GM23338 (cell line): ENCODE measurements around the gene SASH3. TPM values are rescaled to one million over a fixed set of nuclear protein-coding genes. Genes with fewer than 3 reads are reported as not detected.

ENCODE experiments used
- ATAC-seq: fragments of 200-7000 bp; cut with Tn5 transposase; 3 replicates; pipeline ENCODE4 v1.9.1; 2020
- DNase-seq: peaks from one replicate; pipeline ENCODE4 v3.0.0-alpha.2; 2015; ENCODE audit warnings: low spot score
- H2AFZ ChIP-seq: fragments of 200-600 bp; sonication (generic); 2 replicates; pipeline ENCODE4 v1.8.0; 2016; ENCODE audit warnings: antibody characterized with exemption, mild to moderate bottlenecking, moderate library complexity
- H3F3A ChIP-seq: fragments of 200-600 bp; sonication (generic); replicated peaks from 2 replicates; pipeline ENCODE4 v1.8.0; 2017; ENCODE audit warnings: antibody characterized with exemption, mixed run types, low read depth
- H3K27ac ChIP-seq: fragments of 200-600 bp; sonication (generic); 2 replicates; pipeline ENCODE4 v1.6.1; 2016; ENCODE audit warnings: low read depth
- H3K27me3 ChIP-seq: fragments of 200-600 bp; sonication (generic); 2 replicates; pipeline ENCODE4 v1.8.0; 2016; ENCODE audit warnings: mild to moderate bottlenecking, mixed run types, moderate library complexity; ENCODE audit not compliant: insufficient read depth
- H3K36me3 ChIP-seq: fragments of 200-600 bp; sonication (generic); 2 replicates; pipeline ENCODE4 v1.8.0; 2016; ENCODE audit warnings: mild to moderate bottlenecking; ENCODE audit not compliant: insufficient read depth
- H3K4me1 ChIP-seq: fragments of 200-600 bp; sonication (generic); 2 replicates; pipeline ENCODE4 v1.8.0; 2016; ENCODE audit warnings: mild to moderate bottlenecking, moderate library complexity; ENCODE audit not compliant: insufficient read depth
- H3K4me2 ChIP-seq: fragments of 200-600 bp; sonication (generic); 2 replicates; pipeline ENCODE4 v1.7.1; 2017; ENCODE audit warnings: mixed run types
- H3K4me3 ChIP-seq: fragments of 200-600 bp; sonication (generic); 2 replicates; pipeline ENCODE4 v1.6.1; 2016; ENCODE audit warnings: mixed run types
- H3K79me2 ChIP-seq: fragments of 200-600 bp; sonication (generic); replicated peaks from 2 replicates; pipeline ENCODE4 v1.8.0; 2017; ENCODE audit warnings: mild to moderate bottlenecking; ENCODE audit not compliant: insufficient read depth
- H3K9me2 ChIP-seq: fragments of 200-600 bp; sonication (generic); 2 replicates; pipeline ENCODE4 v1.8.0; 2017; ENCODE audit not compliant: insufficient read depth
- H4K20me1 ChIP-seq: fragments of 200-600 bp; sonication (generic); replicated peaks from 2 replicates; pipeline ENCODE4 v1.8.0; 2017; ENCODE audit warnings: mild to moderate bottlenecking; ENCODE audit not compliant: insufficient read depth
- H3K27ac Mint-ChIP-seq: 2 replicates; pipeline ENCODE4 v1.8.0; 2020; ENCODE audit warnings: inconsistent platforms, mild to moderate bottlenecking, moderate library complexity, mixed read lengths
- H3K27me3 Mint-ChIP-seq: 3 replicates; pipeline ENCODE4 v1.8.0; 2022; ENCODE audit warnings: low read depth, mild to moderate bottlenecking, moderate library complexity, mixed read lengths, inconsistent platforms; ENCODE audit not compliant: insufficient read depth, poor library complexity
- H3K36me3 Mint-ChIP-seq: 3 replicates; pipeline ENCODE4 v1.8.0; 2021; ENCODE audit warnings: low read depth, mild to moderate bottlenecking, inconsistent platforms, moderate library complexity, mixed read lengths
- H3K4me1 Mint-ChIP-seq: 3 replicates; pipeline ENCODE4 v1.8.0; 2020; ENCODE audit warnings: mild to moderate bottlenecking, inconsistent platforms, mixed read lengths
- H3K4me3 Mint-ChIP-seq: 3 replicates; pipeline ENCODE4 v1.8.0; 2021; ENCODE audit warnings: moderate library complexity, mild to moderate bottlenecking, inconsistent platforms, mixed read lengths
- H3K9me3 Mint-ChIP-seq: 3 replicates; pipeline ENCODE4 v1.8.0; 2020; ENCODE audit warnings: moderate library complexity, mild to moderate bottlenecking, inconsistent platforms, mixed read lengths
- EZH2 ChIP-seq: fragments of 200-600 bp; sonication (generic); IDR thresholded peaks from one replicate; pipeline ENCODE4 v1.8.0; 2017; ENCODE audit warnings: antibody characterized with exemption, mild to moderate bottlenecking, low read depth; ENCODE audit not compliant: unreplicated experiment
- EZH2phosphoT487 ChIP-seq: fragments of 200-600 bp; sonication (generic); IDR thresholded peaks from one replicate; pipeline ENCODE4 v1.8.1; 2018; ENCODE audit warnings: antibody characterized with exemption; ENCODE audit not compliant: unreplicated experiment
- POLR2AphosphoS5 ChIP-seq: IDR thresholded peaks from 2 replicates; pipeline ENCODE4 v1.6.1; 2016; ENCODE audit warnings: antibody characterized with exemption, low read depth
- ZNF331 ChIP-seq: fragments of 250-450 bp; sonication (Bioruptor Pico); IDR thresholded peaks from 2 replicates; pipeline ENCODE4 v1.5.0; 2020; ENCODE audit warnings: low read depth, mild to moderate bottlenecking, moderate library complexity
- polyA plus RNA-seq: library from polyadenylated mRNA; unstranded; fragments of >200 nt; fragmentation: Nextera tagmentation; extraction: Ambion mirVana; gene quantifications from 2 replicates; pipeline ENCODE4 v1.2.1, GENCODE V29; 2016
- total RNA-seq: library from RNA; depleted of rRNA; stranded (reverse); fragments of >200 nt; shearing (Covaris generic); gene quantifications from 2 replicates; pipeline ENCODE4 v1.2.3, GENCODE V29; 2014
- TF ChIP-seq, protein P1 (sequence below), 2 experiments: fragments of 200-600 bp in 1 of 2; sonication (generic) in 1 of 2; conservative IDR thresholded peaks; 2 replicates each; pipeline versions ENCODE4 v1.5.1 to v1.6.1; 2016 to 2017; ENCODE audit warnings: antibody characterized with exemption in 2 of 2, low read depth in 2 of 2, mild to moderate bottlenecking in 2 of 2, moderate library complexity in 1 of 2
- TF ChIP-seq, protein P2 (sequence below): fragments of 250-450 bp; sonication (Bioruptor Pico); IDR thresholded peaks from 2 replicates; pipeline ENCODE4 v1.5.0; 2020; ENCODE audit warnings: mild to moderate bottlenecking, moderate library complexity
- TF ChIP-seq, protein P3 (sequence below): IDR thresholded peaks from 2 replicates; pipeline ENCODE4 v1.6.1; 2016; ENCODE audit warnings: antibody characterized with exemption

Gene SASH3
- total and polyA plus RNA-seq, 2 experiments from 2014 or later, result 0.18 TPM; not detected in 1

DNA sequence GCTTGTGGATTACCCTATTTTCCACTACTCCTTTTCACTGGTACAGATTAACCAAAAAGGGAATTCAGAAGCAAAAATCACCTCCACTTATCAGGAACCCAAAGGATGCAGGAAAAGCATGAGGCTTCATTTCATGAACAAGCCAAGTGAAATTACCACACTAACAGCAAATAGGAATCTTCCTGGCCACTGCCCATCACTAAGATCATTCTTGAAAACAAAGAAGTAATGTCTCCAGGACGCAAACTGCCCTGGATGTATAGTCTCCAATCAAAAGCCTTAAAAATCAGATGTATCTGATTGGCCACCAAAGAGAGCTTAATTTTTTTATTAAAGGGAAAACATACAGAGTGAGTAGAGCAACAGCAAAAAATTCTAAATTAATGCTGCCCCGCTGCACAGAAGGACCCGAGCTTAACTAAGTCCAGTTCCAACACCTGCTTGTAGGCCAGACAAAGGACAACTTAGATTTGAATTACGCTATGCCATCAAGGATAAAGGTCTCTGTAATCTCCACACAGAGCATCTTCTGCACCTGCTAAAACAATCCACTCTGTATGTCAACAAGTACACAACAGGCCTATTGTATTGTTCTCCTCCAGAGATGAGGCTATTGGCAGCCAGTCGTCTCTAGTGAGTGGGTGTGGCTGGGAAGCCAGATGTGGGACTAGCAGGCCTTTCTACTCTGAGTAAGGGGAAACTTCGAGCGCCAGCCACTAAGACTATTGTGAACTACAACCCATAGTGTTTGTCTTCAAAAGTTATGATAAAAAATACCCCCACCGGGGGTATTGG lies 51.5 kb downstream of the SASH3 start:
- peaks cover 19% of the 10 kb centered on the region for H3K36me3 Mint-ChIP-seq

More for the DNA sequence above, 51.5 kb downstream of the SASH3 start:
- Histone ChIP-seq H2AFZ (no peak overlapping the region), H3F3A (no peaks in the 10 kb centered on the region), H3K4me3 (no peak overlapping the region), H4K20me1 (no peaks in the 10 kb centered on the region; the same call in 1 of the 2 replicates), H3K36me3 (no peaks in the 10 kb centered on the region), H3K27me3 (no peaks in the 10 kb centered on the region), H3K4me1 (no peaks in the 10 kb centered on the region), H3K27ac (no peak overlapping the region), H3K79me2 (peaks cover 5% of the 10 kb centered on the region; the same call in 1 of the 2 replicates), H3K9me2 (no peaks in the 10 kb centered on the region), H3K4me2 (no peak overlapping the region)
- ATAC-seq (no peak), DNase-seq (no peak)
- TF ChIP-seq POLR2AphosphoS5 (no peak), EZH2phosphoT487 (no peak), EZH2 (no peak), ZNF331 (CRISPR knock-in tag) (no peak)
- TF ChIP-seq, protein P1, sequence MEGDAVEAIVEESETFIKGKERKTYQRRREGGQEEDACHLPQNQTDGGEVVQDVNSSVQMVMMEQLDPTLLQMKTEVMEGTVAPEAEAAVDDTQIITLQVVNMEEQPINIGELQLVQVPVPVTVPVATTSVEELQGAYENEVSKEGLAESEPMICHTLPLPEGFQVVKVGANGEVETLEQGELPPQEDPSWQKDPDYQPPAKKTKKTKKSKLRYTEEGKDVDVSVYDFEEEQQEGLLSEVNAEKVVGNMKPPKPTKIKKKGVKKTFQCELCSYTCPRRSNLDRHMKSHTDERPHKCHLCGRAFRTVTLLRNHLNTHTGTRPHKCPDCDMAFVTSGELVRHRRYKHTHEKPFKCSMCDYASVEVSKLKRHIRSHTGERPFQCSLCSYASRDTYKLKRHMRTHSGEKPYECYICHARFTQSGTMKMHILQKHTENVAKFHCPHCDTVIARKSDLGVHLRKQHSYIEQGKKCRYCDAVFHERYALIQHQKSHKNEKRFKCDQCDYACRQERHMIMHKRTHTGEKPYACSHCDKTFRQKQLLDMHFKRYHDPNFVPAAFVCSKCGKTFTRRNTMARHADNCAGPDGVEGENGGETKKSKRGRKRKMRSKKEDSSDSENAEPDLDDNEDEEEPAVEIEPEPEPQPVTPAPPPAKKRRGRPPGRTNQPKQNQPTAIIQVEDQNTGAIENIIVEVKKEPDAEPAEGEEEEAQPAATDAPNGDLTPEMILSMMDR (conservative IDR thresholded peaks at IDR 0.05; ENCODE audit: low read depth in 2 of 2), result no peak
- TF ChIP-seq, protein P2, sequence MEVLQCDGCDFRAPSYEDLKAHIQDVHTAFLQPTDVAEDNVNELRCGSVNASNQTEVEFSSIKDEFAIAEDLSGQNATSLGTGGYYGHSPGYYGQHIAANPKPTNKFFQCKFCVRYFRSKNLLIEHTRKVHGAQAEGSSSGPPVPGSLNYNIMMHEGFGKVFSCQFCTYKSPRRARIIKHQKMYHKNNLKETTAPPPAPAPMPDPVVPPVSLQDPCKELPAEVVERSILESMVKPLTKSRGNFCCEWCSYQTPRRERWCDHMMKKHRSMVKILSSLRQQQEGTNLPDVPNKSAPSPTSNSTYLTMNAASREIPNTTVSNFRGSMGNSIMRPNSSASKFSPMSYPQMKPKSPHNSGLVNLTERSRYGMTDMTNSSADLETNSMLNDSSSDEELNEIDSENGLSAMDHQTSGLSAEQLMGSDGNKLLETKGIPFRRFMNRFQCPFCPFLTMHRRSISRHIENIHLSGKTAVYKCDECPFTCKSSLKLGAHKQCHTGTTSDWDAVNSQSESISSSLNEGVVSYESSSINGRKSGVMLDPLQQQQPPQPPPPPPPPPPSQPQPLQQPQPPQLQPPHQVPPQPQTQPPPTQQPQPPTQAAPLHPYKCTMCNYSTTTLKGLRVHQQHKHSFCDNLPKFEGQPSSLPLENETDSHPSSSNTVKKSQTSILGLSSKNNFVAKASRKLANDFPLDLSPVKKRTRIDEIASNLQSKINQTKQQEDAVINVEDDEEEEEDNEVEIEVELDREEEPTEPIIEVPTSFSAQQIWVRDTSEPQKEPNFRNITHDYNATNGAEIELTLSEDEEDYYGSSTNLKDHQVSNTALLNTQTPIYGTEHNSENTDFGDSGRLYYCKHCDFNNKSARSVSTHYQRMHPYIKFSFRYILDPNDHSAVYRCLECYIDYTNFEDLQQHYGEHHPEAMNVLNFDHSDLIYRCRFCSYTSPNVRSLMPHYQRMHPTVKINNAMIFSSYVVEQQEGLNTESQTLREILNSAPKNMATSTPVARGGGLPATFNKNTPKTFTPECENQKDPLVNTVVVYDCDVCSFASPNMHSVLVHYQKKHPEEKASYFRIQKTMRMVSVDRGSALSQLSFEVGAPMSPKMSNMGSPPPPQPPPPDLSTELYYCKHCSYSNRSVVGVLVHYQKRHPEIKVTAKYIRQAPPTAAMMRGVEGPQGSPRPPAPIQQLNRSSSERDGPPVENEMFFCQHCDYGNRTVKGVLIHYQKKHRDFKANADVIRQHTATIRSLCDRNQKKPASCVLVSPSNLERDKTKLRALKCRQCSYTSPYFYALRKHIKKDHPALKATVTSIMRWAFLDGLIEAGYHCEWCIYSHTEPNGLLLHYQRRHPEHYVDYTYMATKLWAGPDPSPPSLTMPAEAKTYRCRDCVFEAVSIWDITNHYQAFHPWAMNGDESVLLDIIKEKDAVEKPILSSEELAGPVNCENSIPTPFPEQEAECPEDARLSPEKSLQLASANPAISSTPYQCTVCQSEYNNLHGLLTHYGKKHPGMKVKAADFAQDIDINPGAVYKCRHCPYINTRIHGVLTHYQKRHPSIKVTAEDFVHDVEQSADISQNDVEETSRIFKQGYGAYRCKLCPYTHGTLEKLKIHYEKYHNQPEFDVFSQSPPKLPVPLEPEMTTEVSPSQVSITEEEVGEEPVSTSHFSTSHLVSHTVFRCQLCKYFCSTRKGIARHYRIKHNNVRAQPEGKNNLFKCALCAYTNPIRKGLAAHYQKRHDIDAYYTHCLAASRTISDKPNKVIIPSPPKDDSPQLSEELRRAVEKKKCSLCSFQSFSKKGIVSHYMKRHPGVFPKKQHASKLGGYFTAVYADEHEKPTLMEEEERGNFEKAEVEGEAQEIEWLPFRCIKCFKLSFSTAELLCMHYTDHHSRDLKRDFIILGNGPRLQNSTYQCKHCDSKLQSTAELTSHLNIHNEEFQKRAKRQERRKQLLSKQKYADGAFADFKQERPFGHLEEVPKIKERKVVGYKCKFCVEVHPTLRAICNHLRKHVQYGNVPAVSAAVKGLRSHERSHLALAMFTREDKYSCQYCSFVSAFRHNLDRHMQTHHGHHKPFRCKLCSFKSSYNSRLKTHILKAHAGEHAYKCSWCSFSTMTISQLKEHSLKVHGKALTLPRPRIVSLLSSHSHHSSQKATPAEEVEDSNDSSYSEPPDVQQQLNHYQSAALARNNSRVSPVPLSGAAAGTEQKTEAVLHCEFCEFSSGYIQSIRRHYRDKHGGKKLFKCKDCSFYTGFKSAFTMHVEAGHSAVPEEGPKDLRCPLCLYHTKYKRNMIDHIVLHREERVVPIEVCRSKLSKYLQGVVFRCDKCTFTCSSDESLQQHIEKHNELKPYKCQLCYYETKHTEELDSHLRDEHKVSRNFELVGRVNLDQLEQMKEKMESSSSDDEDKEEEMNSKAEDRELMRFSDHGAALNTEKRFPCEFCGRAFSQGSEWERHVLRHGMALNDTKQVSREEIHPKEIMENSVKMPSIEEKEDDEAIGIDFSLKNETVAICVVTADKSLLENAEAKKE, result no peak
- TF ChIP-seq, protein P3, sequence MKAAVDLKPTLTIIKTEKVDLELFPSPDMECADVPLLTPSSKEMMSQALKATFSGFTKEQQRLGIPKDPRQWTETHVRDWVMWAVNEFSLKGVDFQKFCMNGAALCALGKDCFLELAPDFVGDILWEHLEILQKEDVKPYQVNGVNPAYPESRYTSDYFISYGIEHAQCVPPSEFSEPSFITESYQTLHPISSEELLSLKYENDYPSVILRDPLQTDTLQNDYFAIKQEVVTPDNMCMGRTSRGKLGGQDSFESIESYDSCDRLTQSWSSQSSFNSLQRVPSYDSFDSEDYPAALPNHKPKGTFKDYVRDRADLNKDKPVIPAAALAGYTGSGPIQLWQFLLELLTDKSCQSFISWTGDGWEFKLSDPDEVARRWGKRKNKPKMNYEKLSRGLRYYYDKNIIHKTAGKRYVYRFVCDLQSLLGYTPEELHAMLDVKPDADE, result no peak
- H3K9me3 Mint-ChIP-seq, result no peaks in the 10 kb centered on the region
- H3K4me1 Mint-ChIP-seq, result no peaks in the 10 kb centered on the region
- no peak overlapping the region for H3K27ac Mint-ChIP-seq
- no peak overlapping the region for H3K4me3 Mint-ChIP-seq
- peaks cover 4% of the 10 kb centered on the region for H3K27me3 Mint-ChIP-seq
